NCI-H1930 (cell line): ENCODE measurements around the gene CA5B.
A peak's percentile ranks its signal among the peaks of the same experiment; 100 is the strongest.
"Not testable (repeated sequence)": the region's sequence is repeated elsewhere in the genome, so short reads cannot be mapped to it uniquely, and the experiment has no call there.

Experiments used
- DNase-seq, 2 experiments: peaks; one replicate each; lab custom pipeline; 2025; lab: John Stamatoyannopoulos, UW

Gene CA5B

DNA sequence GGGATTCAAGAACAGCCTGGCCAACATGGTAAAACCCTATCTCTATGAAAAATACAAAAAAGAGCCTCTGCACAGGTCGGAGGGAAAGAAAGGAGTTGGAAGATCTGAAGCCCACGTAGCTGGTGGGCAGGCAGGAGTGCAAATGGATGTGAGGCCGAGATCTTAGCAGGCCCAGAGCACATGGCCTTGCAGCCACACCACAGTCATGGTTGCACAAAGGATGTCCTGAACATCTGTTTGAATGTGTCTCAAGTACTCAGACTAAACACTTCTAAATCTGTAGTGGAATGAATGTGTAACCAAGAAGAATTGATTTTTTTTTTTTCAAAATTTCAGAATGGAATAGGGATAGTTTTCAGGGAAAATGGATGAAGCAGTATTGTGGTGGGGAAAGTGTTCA, 10.8 kb downstream of the CA5B start:
- DNase-seq, result no peak

DNA sequence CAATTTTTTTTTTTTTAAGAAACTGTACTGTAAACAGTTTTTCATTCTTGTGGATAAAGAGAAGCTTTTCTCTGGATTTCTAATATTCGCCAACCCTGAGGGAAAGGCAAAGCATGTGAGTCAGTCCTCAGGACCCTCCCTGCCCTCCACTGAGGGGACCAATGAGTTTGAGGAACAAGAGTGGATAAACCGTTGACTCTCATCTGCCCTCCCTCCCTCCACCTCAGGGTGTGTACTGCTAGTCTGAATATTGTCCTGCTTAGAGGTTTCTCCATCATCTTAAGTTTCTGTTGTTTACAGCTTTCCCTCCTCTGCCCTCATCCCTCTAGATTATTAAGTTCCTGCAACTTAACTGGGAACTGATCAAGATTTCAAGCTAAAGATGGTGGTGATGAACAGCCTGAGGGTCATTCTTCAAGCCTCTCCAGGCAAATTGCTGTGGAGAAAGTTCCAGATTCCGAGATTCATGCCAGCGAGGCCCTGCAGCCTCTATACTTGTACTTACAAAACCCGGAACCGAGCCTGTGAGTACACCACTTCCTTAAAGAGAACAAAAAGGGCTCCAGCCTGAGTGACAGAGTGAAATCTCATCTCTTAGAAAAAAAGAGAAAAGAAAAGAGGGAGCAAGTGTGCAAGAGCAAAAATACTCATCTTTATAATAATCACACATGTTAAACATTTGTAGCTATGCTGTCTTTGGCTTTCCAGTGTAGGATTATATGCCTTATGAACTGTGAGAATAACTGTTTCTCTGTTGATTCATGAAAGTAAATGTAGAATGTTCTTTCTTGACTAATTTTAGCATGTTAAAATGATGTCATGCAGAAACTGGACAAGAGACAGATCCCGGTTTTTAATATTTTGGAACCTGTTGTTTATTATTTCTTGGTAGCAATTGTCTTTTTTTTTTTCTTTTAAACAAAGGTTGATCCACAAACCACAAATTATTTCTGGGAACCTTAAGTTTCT, 11.9 kb downstream of the CA5B start:
- no peak for DNase-seq

- no peak for DNase-seq
Observed at GRCh38 chrX:15750611-15751154, 12.6 kb downstream of the CA5B start.

GRCh38 chrX:15751155-15751819, 13.2 kb downstream of the CA5B start:
- no peak for DNase-seq

DNA sequence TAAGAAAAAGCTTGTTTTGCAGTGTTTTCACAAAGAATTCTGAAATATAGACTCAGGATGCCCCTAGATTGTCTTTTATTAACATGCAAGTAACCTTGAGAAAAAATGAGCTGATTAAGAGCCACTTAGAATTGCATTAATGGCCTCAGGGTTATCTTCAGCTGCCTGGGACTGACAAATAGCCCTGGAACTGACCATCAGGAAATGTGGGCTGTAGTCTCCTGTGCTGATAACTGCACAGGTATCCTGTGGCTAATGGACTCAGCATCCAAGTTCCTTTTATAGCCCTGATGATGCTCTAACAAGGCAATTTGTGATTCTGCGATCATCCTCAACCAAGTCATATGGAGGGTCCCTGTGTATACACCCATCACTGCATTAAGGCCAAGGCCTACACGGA, 17.0 kb downstream of the CA5B start:
- no peak for DNase-seq

DNA sequence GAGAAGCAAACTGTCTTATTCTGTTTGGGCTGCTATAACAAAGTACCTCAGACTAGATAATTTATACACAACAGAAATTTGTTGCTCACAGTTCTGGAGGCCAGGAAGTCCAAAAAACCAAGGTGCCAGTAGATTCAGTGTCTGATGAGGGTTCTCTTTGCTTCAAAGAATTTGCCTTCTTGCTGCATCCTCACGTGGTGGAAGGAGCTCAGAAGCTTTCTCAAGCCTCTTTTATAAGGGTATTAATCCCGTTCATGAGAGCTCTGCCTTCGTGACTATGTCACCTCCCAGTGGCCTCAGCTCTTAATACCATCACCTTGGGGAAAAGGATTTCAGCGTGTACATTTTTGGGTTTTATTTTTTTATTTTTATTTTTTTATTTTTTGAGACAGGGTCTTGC, 20.1 kb downstream of the CA5B start:
- DNase-seq, result no peak

DNA sequence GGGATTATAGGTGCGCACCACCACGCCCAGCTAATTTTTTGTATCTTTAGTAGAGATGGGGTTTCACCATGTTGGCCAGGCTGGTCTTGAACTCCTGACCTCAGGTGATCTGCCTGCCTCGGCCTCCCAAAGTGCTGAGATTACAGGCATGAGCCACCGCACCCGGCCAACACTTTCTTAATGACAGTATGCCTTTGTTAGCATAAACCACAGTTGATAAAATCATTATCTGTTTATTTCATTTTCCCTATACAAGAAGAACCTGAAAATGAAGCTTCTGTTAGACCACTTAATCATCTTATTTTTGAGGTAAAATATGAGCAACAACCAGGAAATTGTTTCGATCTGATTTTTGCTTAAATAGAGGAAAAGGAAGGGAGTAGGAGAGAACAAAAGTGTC, 21.8 kb downstream of the CA5B start:
- DNase-seq, result not testable (repeated sequence)

DNA sequence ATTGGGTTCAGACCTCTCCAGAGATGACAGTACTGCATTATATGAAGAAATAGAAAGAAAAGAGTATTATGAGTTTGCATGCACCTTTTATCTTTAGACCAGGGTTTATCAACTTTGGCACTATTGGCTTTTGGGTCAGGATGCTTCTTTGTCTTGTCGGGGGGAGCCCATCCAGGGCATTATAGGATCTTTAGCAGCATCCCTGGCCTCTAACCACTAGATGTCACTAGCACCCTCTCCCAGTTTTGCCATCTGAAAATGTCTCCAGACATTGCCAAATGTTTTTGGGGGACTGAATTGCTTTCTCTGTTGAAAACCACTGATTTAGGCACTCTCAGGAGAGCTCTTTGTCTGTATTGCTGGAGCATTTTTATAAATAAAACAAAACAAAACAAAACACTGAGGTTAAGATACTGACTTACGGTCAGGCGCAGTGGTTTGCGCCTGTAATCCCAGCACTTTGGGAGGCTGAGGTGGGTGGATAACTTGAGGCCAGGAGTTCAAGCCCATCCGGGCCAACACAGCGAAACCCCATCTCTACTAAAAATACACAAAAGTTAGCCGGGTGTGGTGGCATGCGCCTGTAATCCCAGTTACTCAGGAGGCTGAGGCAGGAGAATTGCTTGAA, 23.6 kb downstream of the CA5B start:
- DNase-seq, result no peak

GRCh38 chrX:15769300-15769954, 31.4 kb downstream of the CA5B start:
- no peak for DNase-seq

DNA sequence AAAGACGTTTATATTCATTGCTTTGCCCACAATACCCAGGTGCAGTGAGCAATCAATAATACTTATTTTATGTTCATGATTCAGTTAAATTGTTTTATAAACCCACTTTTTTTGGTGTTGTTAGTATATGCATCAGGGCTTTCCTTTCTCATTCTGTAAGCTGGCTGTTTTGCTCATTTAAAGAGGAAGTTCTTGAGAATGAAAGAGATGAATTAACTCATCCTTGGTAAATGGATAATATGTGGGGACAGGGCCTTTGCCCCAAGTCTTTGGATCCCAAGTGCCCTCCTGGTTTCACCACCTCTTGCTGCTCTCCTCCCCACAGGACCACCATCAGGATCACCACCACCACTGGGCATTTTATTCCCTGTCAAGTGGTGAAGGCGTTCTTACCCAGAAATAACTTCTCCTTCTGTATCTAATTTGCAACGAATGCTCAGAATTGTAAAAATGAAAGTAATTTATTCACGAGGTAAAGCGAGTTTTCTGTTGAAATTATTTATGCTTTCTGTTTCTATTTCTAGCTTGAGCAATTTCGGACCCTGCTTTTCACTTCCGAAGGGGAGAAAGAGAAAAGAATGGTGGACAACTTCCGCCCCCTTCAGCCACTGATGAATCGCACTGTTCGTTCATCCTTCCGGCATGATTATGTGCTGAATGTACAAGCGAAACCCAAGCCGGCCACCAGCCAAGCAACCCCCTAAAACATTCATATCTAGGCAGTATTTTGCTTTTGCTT, 44.1 kb downstream of the CA5B start:
- DNase-seq, result no peak

DNA sequence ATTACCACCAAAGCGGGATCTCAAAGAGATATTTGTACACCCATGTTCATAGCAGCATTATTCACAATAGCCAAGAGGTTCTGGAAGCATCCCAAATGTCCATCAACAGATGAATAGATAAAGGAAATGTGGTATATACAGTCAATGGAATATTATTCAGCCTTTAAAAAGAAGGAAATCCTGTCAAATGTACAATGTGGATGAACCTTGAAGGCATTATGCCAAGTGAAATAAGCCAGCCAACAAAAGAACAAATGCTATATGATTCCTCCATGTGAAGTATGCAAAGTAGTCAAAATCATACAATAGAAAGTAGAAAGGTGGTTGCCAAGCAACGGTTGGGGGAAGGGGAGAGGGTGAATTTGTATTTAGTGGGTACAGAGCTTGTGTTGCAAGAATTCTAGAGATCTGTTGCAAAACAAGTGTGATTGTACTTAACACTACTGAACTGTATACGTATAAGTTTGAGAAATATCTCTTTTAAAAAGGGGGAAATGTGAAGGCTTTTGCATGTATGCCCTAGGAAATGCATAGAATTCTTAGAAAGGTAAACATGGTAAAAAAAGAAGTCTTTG, 47.2 kb downstream of the CA5B start:
- no peak for DNase-seq

DNA sequence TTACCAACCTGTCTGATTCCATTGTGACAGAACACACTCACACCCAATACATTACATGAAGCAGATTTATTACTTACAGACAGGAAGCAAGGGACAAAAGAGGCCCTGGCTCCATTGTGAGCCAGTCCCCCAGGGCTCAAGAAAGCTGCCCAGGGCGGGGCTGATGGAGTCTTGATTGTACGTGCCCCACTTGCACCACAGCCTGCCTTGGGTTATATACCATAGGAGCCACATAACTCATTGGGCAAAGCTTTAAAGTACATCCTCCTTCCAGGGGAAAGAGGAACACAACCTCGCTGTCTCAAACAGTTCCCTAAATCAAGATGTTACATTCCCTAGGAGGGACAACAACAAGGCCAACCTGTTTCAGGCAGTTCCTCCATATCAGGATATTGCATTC, 48.8 kb downstream of the CA5B start:
- DNase-seq, result no peak

GRCh38 chrX:15789979-15790768, 52.1 kb downstream of the CA5B start, which contains the start of gene ZRSR2:
TSS of gene ZRSR2 (plus strand) at chrX:15790484. CDS start at chrX:15790496, 12 bp downstream.
- peak; percentile 51 to 70 for DNase-seq

GRCh38 chrX:15790769-15791290, 52.8 kb downstream of the CA5B start:
- DNase-seq, result no peak

- no peak for DNase-seq
Observed at GRCh38 chrX:15797707-15798106, 59.6 kb downstream of the CA5B start.

- DNase-seq, result no peak
Observed at GRCh38 chrX:15804563-15804962, 66.5 kb downstream of the CA5B start.

DNA sequence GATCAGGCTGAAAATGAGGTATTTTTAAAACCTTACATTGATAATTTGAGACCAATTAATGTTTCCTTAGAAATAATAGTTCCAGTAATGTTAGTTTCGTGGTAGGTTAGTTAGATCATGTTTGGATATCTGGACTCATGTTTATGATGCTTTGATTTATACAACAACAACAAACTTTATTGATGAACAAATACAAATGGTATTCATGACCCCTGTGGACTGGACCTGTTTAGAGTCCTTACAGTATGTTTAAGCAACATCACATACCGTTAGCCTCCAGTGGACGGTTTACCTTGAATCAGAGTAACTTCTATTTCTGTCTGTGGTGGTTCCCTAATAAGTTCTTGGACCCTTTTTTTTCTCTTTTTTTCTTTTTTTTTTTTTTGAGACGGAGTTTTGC, 70.2 kb downstream of the CA5B start:
- no peak for DNase-seq

DNA sequence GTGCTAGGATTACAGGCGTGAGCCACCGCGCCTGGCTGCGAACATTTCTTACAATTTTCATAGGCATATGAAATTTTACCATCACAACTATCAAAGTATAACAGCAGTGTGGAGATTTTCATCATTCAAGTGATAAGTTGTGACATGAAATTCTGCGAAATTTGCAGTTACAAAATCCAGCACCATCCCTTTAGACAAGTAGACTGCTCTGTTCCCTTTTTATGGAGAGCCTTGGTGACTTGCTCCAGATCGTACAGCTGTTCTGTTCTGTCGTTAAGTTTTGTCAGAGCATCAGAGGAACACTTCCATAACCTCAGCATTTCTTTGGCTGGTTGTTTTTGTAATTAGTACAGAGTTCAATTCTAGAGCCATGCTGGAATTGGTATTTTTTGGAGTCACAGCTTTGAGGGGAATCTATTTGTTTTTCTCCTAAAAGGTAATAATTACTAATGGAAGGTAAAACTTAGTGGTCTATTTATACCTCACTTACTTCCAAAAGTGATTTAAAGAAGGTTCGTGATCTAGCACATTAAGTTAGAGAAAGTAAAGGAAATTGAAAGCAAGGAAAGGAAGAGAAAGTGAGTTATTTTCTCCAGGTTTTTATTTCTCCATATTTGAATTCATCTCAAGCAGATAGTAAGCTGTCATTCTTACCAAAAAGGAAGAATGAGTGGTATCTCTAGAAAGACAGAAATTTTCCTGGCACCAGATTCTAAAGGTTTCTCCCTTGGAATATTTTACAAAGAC, 74.3 kb downstream of the CA5B start:
- no peak for DNase-seq

DNA sequence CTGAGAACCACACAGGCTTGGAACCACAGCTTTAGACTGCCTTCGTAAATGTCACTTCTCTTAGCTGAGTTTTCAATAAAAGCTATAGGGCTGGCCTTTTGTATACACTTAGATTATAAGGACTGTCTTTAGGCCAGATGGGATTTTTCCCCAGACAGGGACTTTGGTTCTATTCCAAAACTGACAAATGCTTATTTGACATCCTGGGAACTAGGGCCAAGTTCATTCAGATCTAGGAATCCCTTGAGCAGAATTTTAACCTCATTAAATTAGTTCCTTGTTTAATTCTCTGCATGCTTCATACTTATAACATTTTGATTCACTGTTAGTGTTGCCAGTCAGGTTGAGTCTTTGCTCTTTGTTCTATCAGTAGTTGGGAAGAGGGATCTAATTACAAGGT, 75.3 kb downstream of the CA5B start:
- no peak for DNase-seq
